IMR-90 (cell line): Measurements from ENCODE around the gene FAM151A. TPM values are rescaled to one million over a fixed set of nuclear protein-coding genes. Genes with fewer than 3 reads are reported as not detected.

ENCODE experiments used
- ATAC-seq: fragments of 200-7000 bp; cut with Tn5 transposase; 2 replicates; pipeline ENCODE4 v1.9.1; 2020; ENCODE audit warnings: low read depth, mild to moderate bottlenecking, moderate library complexity
- BruUV-seq: library from RNA; stranded (reverse); fragments of 400-500 nt; replicated peaks from 2 replicates; lab custom pipeline; 2021; lab: Mats Ljungman, UMichigan
- CTCF ChIA-PET: fragments of 300-600 bp; formaldehyde crosslinking; extraction: SDS; loops from one replicate; lab custom pipeline; 2021; ENCODE audit warnings: antibody characterized with exemption; lab: Yijun Ruan, JAX
- POLR2A ChIA-PET: fragments of 300-600 bp; sonication (Branson Sonifier 250); formaldehyde crosslinking; loops from one replicate; lab custom pipeline; 2022; ENCODE audit warnings: antibody characterized with exemption; ENCODE audit not compliant: unreplicated experiment; lab: Charles Lee
- DNase-seq: peaks from one replicate; pipeline ENCODE4 v3.0.0; 2013
- H2AFZ ChIP-seq: replicated peaks from 2 replicates; pipeline ENCODE3; 2013; ENCODE audit warnings: low read length, mild to moderate bottlenecking; ENCODE audit not compliant: poor library complexity
- H2AK5ac ChIP-seq: 2 replicates; pipeline ENCODE4 v1.6.1; 2013; ENCODE audit warnings: low read depth, low read length, inconsistent platforms
- H2AK9ac ChIP-seq: replicated peaks from 2 replicates; pipeline ENCODE3; 2013; ENCODE audit warnings: mild to moderate bottlenecking, low read depth, low read length, moderate library complexity; ENCODE audit not compliant: poor library complexity
- H2BK120ac ChIP-seq: 2 replicates; pipeline ENCODE4 v1.6.1; 2013; ENCODE audit warnings: low read depth, low read length, inconsistent platforms
- H2BK15ac ChIP-seq: 3 replicates; pipeline ENCODE4 v1.6.1; 2013; ENCODE audit warnings: low read depth, low read length, inconsistent platforms
- H2BK20ac ChIP-seq: 2 replicates; pipeline ENCODE4 v1.6.1; 2013; ENCODE audit warnings: low read depth, mild to moderate bottlenecking, inconsistent platforms, low read length, moderate library complexity
- H2BK5ac ChIP-seq: 2 replicates; pipeline ENCODE4 v1.6.1; 2013; ENCODE audit warnings: mild to moderate bottlenecking, low read depth, low read length, inconsistent platforms; ENCODE audit not compliant: poor library complexity, severe bottlenecking
- H3K14ac ChIP-seq: replicated peaks from 2 replicates; pipeline ENCODE4 v1.6.1; 2013; ENCODE audit warnings: low read depth, low read length, inconsistent platforms
- H3K18ac ChIP-seq: 2 replicates; pipeline ENCODE4 v1.6.1; 2013; ENCODE audit warnings: low read depth, low read length, control low read depth
- H3K23ac ChIP-seq: 2 replicates; pipeline ENCODE4 v1.6.1; 2013; ENCODE audit warnings: low read depth, low read length, inconsistent platforms
- H3K27ac ChIP-seq: 2 replicates; pipeline ENCODE4 v1.5.1; 2013; ENCODE audit warnings: mild to moderate bottlenecking, control low read depth, low read length; ENCODE audit not compliant: insufficient read depth
- H3K27me3 ChIP-seq: 2 replicates; pipeline ENCODE4 v1.6.1; 2013; ENCODE audit warnings: low read length; ENCODE audit not compliant: control insufficient read depth, insufficient read depth
- H3K36me3 ChIP-seq: 2 replicates; pipeline ENCODE4 v1.6.1; 2013; ENCODE audit warnings: low read length, mixed read lengths; ENCODE audit not compliant: control insufficient read depth, insufficient read depth
- H3K4ac ChIP-seq: 2 replicates; pipeline ENCODE4 v1.6.1; 2013; ENCODE audit warnings: low read depth, low read length, inconsistent platforms
- H3K4me1 ChIP-seq: 2 replicates; pipeline ENCODE4 v1.6.1; 2013; ENCODE audit warnings: low read length, mixed read lengths; ENCODE audit not compliant: control insufficient read depth, insufficient read depth
- H3K4me2 ChIP-seq: 2 replicates; pipeline ENCODE4 v1.6.1; 2013; ENCODE audit warnings: low read depth, mild to moderate bottlenecking, control low read depth, low read length, moderate library complexity
- H3K4me3 ChIP-seq: 2 replicates; pipeline ENCODE4 v1.5.1; 2013; ENCODE audit warnings: low read depth, mild to moderate bottlenecking, control low read depth, low read length, moderate library complexity; ENCODE audit not compliant: insufficient read depth
- H3K56ac ChIP-seq: 2 replicates; pipeline ENCODE4 v1.6.1; 2013; ENCODE audit warnings: low read length, inconsistent platforms; ENCODE audit not compliant: insufficient read depth; ENCODE audit errors: extremely low read depth
- H3K79me1 ChIP-seq, 2 experiments: 2 replicates each; pipeline ENCODE4 v1.6.1; 2013; ENCODE audit warnings: low read length in 2 of 2, inconsistent platforms in 1 of 2, low read depth in 1 of 2
- H3K9ac ChIP-seq: 2 replicates; pipeline ENCODE4 v1.6.1; 2013; ENCODE audit warnings: low read depth, low read length, control low read depth
- H3K9me1 ChIP-seq: 2 replicates; pipeline ENCODE4 v1.6.1; 2013; ENCODE audit warnings: low read length, inconsistent platforms; ENCODE audit not compliant: insufficient read depth
- H3K9me3 ChIP-seq: 2 replicates; pipeline ENCODE4 v1.6.1; 2013; ENCODE audit warnings: low read length; ENCODE audit not compliant: control insufficient read depth, insufficient read depth
- H4K20me1 ChIP-seq: 2 replicates; pipeline ENCODE4 v1.6.1; 2013; ENCODE audit warnings: low read length, inconsistent platforms; ENCODE audit not compliant: insufficient read depth
- H4K5ac ChIP-seq: 2 replicates; pipeline ENCODE4 v1.6.1; 2013; ENCODE audit warnings: mild to moderate bottlenecking, low read depth, low read length, control low read depth
- H4K8ac ChIP-seq, 2 experiments: 2 replicates each; pipeline ENCODE4 v1.6.1; 2013; ENCODE audit warnings: low read depth in 2 of 2, low read length in 2 of 2, control low read depth in 1 of 2, inconsistent platforms in 1 of 2
- H4K91ac ChIP-seq: 2 replicates; pipeline ENCODE4 v1.6.1; 2013; ENCODE audit warnings: low read depth, low read length, inconsistent platforms; ENCODE audit not compliant: insufficient read depth
- CEBPB ChIP-seq: IDR thresholded peaks from 2 replicates; pipeline ENCODE4 v1.6.1; 2012; ENCODE audit warnings: low read depth, low read length, improper control_type of control experiment
- CTCF ChIP-seq: conservative IDR thresholded peaks from 2 replicates; pipeline ENCODE4 v1.5.1; 2012; ENCODE audit warnings: mild to moderate bottlenecking, low read depth, low read length, improper control_type of control experiment
- MAZ ChIP-seq: IDR thresholded peaks from 2 replicates; pipeline ENCODE4 v1.6.1; 2012; ENCODE audit warnings: low read depth, mild to moderate bottlenecking, low read length, improper control_type of control experiment, moderate library complexity, borderline replicate concordance
- MXI1 ChIP-seq: IDR thresholded peaks from 2 replicates; pipeline ENCODE4 v1.6.1; 2012; ENCODE audit warnings: low read depth, mild to moderate bottlenecking, low read length, moderate library complexity, borderline replicate concordance
- WGBS, 2 experiments: methylation state at CpG; one replicate each; pipeline versions ENCODE4 v1.1.5 to v1.1.7; 2013; ENCODE audit warnings: missing lambda C conversion rate in 2 of 2; ENCODE audit not compliant: insufficient read length in 1 of 2; ENCODE audit errors: extremely low coverage in 2 of 2; 5-methylcytosine and 5-hydroxymethylcytosine counted together
- dilution Hi-C: fragments of 300-500 bp; cut with HindIII; formaldehyde crosslinking; loops from one replicate; pipeline ENCODE4 v1.14.3; 2018; ENCODE audit warnings: low sequenced_read_pairs; ENCODE audit not compliant: unreplicated experiment
- in situ Hi-C: fragments of 300-500 bp; cut with MboI; formaldehyde crosslinking; loops from 3 replicates; pipeline ENCODE4 v1.14.3; 2019; ENCODE audit warnings: low sequenced_read_pairs, inconsistent platforms, mixed read lengths
- intact Hi-C: fragments of 100-400 bp; cut with micrococcal nuclease; formaldehyde crosslinking; loops from 2 replicates; pipeline ENCODE4 v1.10.0; 2022
- polyA plus RNA-seq, 3 experiments: library from polyadenylated mRNA; depleted of rRNA; stranded (reverse); fragments of >200 nt; gene quantifications; 2 replicates each; pipeline ENCODE4 v1.2.3, GENCODE V29; 2012; ENCODE audit warnings: low replicate concordance in 1 of 3
- total RNA-seq: library from RNA; depleted of rRNA; stranded (reverse); fragments of >200 nt; gene quantifications from 2 replicates; pipeline ENCODE4 v1.2.3, GENCODE V29; 2012

The FAM151A gene
- total and polyA plus RNA-seq, 2 of the 4 experiments (the other 2 are of a cell fraction): not detected

GRCh38 chr1:54584575-54584974 lies 38.8 kb downstream of the FAM151A start:
- intact Hi-C loops (no loop called here), in situ Hi-C loops (no loop called here), dilution Hi-C loops (no loop called here)
- H3K27ac ChIP-seq: no peak overlapping the region
- H2BK20ac ChIP-seq: no peak overlapping the region
- WGBS, 2 experiments: 92% methylated on average over 16 of the region's 17 CpGs; no CpG with 5 or more reads in 1 of the 2 experiments
- no peaks in the 10 kb centered on the region for H3K9me3 ChIP-seq
- TF ChIP-seq CTCF (no peak), CEBPB (no peak), MXI1 (no peak), MAZ (no peak)
- H3K4me3 ChIP-seq: no peak overlapping the region
- H3K14ac ChIP-seq: no peak overlapping the region
- peaks cover 2% of the 10 kb centered on the region; the same call in 1 of the 2 replicates for H3K27me3 ChIP-seq
- no peak overlapping the region for H3K23ac ChIP-seq
- H3K9ac ChIP-seq: no peak overlapping the region
- no peak overlapping the region for H3K18ac ChIP-seq
- no peak overlapping the region for H3K4ac ChIP-seq
- no peak overlapping the region for H2AK9ac ChIP-seq
- POLR2A ChIA-PET: no interaction called here
- H4K5ac ChIP-seq: no peak overlapping the region
- no peak for ATAC-seq
- H2AFZ ChIP-seq: peak overlapping the region; percentile 3
- H3K36me3 ChIP-seq: no peaks in the 10 kb centered on the region
- no peak overlapping the region for H3K4me2 ChIP-seq
- H3K79me1 ChIP-seq: no peaks in the 10 kb centered on the region
- no peak overlapping the region for H4K91ac ChIP-seq
- no peaks in the 10 kb centered on the region for H3K9me1 ChIP-seq
- H2BK15ac ChIP-seq: no peak overlapping the region
- no peak for DNase-seq
- H3K56ac ChIP-seq: no peak overlapping the region
- CTCF ChIA-PET: no interaction called here
- BruUV-seq: no TSS peak
- H2BK120ac ChIP-seq: no peak overlapping the region
- no peaks in the 10 kb centered on the region for H4K20me1 ChIP-seq
- no peak overlapping the region for H2BK5ac ChIP-seq
- peaks cover 3% of the 10 kb centered on the region; the same call in 1 of the 2 replicates for H3K4me1 ChIP-seq
- no peak overlapping the region for H2AK5ac ChIP-seq
- H4K8ac ChIP-seq: no peak overlapping the region
